ENCODE results near the gene PICK1.

DNA sequence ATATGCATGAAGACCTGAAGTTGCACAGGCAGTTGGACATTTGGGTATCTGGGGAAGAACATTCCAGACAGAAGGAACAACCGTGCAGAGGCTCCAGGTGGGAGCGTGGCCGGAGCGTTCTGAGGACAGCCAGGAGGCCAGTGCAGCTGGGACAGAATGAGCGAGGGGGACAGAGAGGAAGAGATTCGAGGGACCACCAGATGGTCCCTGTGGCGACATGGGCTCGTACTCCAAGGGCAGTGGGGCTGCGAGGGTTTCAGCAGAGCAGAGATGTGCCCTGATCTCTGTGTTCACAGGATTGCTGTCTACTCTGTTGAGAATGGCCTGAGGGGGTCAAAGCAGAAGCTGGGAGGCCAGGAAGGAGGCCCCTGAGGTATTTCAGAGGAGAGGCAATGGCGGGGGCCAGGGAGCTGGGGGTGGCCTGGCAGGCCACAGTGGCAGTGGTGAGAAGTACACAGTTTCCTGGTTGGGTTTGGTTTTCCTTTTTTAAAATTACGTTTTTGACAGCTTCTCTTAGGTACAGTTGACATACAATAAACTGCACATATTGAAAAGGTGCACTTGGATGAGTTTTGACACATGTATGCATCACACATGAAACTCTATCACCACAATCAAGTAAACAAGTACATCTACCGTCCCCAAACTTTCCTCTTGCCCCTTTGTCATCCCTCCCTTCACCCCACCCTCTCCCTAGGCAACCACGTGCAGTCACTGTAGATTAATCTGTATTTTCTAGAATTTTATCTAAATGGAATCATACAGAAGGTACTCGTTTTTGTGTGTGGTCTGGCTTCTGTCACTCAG lies 48.0 kb upstream of the PICK1 start:
- TF ChIP-seq POLR2AphosphoS5 (IDR thresholded peaks at IDR 0.05; ENCODE audit: low read depth, low read length) = no peak
- TF ChIP-seq, protein P1, sequence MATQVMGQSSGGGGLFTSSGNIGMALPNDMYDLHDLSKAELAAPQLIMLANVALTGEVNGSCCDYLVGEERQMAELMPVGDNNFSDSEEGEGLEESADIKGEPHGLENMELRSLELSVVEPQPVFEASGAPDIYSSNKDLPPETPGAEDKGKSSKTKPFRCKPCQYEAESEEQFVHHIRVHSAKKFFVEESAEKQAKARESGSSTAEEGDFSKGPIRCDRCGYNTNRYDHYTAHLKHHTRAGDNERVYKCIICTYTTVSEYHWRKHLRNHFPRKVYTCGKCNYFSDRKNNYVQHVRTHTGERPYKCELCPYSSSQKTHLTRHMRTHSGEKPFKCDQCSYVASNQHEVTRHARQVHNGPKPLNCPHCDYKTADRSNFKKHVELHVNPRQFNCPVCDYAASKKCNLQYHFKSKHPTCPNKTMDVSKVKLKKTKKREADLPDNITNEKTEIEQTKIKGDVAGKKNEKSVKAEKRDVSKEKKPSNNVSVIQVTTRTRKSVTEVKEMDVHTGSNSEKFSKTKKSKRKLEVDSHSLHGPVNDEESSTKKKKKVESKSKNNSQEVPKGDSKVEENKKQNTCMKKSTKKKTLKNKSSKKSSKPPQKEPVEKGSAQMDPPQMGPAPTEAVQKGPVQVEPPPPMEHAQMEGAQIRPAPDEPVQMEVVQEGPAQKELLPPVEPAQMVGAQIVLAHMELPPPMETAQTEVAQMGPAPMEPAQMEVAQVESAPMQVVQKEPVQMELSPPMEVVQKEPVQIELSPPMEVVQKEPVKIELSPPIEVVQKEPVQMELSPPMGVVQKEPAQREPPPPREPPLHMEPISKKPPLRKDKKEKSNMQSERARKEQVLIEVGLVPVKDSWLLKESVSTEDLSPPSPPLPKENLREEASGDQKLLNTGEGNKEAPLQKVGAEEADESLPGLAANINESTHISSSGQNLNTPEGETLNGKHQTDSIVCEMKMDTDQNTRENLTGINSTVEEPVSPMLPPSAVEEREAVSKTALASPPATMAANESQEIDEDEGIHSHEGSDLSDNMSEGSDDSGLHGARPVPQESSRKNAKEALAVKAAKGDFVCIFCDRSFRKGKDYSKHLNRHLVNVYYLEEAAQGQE (IDR thresholded peaks at IDR 0.05; ENCODE audit: insufficient read depth in 1 of 2, low read depth in 2 of 2, low read length in 2 of 2) = no peak
